SW480 (cell line): ENCODE measurements around the gene MED8.

Source experiments
- DNase-seq: peaks from one replicate; pipeline ENCODE4 v3.0.0-alpha.2; 2016; ENCODE audit warnings: low spot score

The MED8 gene

DNA sequence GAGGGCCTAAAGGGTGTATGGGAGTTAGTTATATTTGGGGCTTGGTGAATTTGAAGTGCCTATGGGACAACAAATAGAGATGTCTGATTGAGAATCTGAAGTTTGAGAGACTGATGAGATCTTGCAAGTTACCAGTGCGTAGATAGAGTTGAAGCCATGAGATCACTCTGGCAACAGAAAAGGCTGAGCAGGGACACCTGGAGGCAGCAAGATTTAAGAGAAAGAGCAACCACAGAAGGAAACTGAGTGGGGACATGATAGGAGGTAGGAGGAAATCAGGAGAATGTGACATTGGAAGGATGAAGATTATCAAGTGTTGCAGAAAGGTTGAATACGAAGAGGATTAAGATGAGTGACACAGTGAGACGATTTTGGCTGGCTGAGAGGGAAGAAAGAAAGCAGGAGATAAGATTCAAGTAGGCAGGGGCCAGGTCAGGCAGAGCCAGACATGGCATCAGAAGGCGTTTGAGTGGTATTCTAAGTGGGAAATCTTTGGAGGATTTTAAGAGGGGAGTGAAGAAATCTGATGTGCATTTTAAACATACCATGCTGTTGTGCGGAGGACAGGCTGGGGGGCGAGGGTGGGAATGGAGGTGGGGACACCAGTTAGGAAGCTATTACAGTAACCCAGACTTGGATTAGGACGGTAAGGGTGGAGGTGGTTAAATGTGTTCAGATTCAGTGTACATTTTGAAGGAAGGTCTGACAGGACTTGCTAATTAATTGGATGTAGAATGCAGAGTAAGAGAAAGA is 55.0 kb downstream of the MED8 start:
- DNase-seq: no peak
